Loucy (cell line): Measurements from ENCODE around the gene FHAD1.

Experiments used
- EZH2phosphoT487 ChIP-seq: fragments of 200-600 bp; IDR thresholded peaks from 2 replicates; pipeline ENCODE4 v1.6.1; 2018; ENCODE audit warnings: antibody characterized with exemption, mild to moderate bottlenecking, moderate library complexity, borderline replicate concordance
- TF ChIP-seq, protein P1 (sequence below): fragments of 200-600 bp; sonication (generic); conservative IDR thresholded peaks from 2 replicates; pipeline ENCODE4 v1.5.1; 2014; ENCODE audit warnings: mild to moderate bottlenecking, antibody characterized with exemption, low read length

DNA sequence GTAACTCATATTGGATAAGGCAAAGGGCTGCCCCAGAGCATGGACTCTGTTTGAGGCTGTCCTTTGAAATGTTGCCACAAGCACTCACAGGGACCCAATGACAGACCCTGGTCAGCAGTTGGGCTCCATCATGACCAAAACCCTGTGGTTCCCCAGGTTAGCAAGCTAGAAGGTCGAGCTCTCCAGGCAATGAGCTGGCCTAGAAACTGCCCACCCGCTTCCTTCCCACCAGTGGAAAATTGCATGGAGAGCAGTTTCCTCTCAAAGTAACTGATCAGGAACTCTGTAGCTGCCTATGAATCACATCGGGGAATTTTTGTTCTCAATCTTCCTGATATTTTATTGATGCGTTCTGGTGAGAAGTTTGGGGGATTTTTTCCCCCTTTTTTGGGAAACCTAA, 52.8 kb downstream of the FHAD1 start:
- TF ChIP-seq, protein P1, sequence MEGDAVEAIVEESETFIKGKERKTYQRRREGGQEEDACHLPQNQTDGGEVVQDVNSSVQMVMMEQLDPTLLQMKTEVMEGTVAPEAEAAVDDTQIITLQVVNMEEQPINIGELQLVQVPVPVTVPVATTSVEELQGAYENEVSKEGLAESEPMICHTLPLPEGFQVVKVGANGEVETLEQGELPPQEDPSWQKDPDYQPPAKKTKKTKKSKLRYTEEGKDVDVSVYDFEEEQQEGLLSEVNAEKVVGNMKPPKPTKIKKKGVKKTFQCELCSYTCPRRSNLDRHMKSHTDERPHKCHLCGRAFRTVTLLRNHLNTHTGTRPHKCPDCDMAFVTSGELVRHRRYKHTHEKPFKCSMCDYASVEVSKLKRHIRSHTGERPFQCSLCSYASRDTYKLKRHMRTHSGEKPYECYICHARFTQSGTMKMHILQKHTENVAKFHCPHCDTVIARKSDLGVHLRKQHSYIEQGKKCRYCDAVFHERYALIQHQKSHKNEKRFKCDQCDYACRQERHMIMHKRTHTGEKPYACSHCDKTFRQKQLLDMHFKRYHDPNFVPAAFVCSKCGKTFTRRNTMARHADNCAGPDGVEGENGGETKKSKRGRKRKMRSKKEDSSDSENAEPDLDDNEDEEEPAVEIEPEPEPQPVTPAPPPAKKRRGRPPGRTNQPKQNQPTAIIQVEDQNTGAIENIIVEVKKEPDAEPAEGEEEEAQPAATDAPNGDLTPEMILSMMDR = no peak
- TF ChIP-seq EZH2phosphoT487 = no peak
